HG03175 (cell line): Measurements from ENCODE around the gene SLC1A2.

Experiments used
- ATAC-seq: cut with Tn5 transposase; IDR thresholded peaks from one replicate; pipeline ENCODE4 v1.9.1; 2021; ENCODE audit warnings: mild to moderate bottlenecking, moderate library complexity; ENCODE audit not compliant: unreplicated experiment

Gene SLC1A2

GRCh38 chr11:35277827-35278226 is 141.5 kb downstream of the SLC1A2 start:
- ATAC-seq = no peak

- ATAC-seq = no peak
Measured at GRCh38 chr11:35276396-35277145, 142.8 kb downstream of the SLC1A2 start.

- ATAC-seq = no peak
Measured at GRCh38 chr11:35275786-35276170, 143.6 kb downstream of the SLC1A2 start.

GRCh38 chr11:35274909-35275785 is 144.2 kb downstream of the SLC1A2 start:
- no peak for ATAC-seq

- ATAC-seq = peak; percentile 85
Measured at GRCh38 chr11:35272391-35272902, 146.9 kb downstream of the SLC1A2 start.

- no peak for ATAC-seq
Measured at GRCh38 chr11:35271031-35271430, 148.3 kb downstream of the SLC1A2 start.

GRCh38 chr11:35270342-35270741 is 149.0 kb downstream of the SLC1A2 start:
- ATAC-seq = no peak

- ATAC-seq = no peak
Measured at GRCh38 chr11:35267504-35267903, 151.9 kb downstream of the SLC1A2 start.

GRCh38 chr11:35265755-35266454 is 153.5 kb downstream of the SLC1A2 start:
- ATAC-seq = no peak

- ATAC-seq = no peak
Measured at GRCh38 chr11:35262735-35263134, 156.6 kb downstream of the SLC1A2 start.

GRCh38 chr11:35262056-35262455 is 157.3 kb downstream of the SLC1A2 start:
- no peak for ATAC-seq

GRCh38 chr11:35261197-35261596 is 158.2 kb downstream of the SLC1A2 start:
- no peak for ATAC-seq

- ATAC-seq = no peak
Measured at GRCh38 chr11:35260342-35260985, 158.9 kb downstream of the SLC1A2 start.

- no peak for ATAC-seq
Measured at GRCh38 chr11:35259529-35259928, 159.8 kb downstream of the SLC1A2 start.

- ATAC-seq = peak; percentile 99
Measured at GRCh38 chr11:35257281-35257680, 162.1 kb downstream of the SLC1A2 start.

GRCh38 chr11:35256296-35256695 is 163.1 kb downstream of the SLC1A2 start:
- ATAC-seq = no peak

GRCh38 chr11:35255514-35255913 is 163.8 kb downstream of the SLC1A2 start:
- ATAC-seq = no peak

- no peak for ATAC-seq
Measured at GRCh38 chr11:35253237-35253636, 166.1 kb downstream of the SLC1A2 start.

GRCh38 chr11:35250621-35251020 is 168.7 kb downstream of the SLC1A2 start:
- ATAC-seq = no peak

GRCh38 chr11:35250192-35250591 is 169.2 kb downstream of the SLC1A2 start:
- no peak for ATAC-seq
